ENCODE results near the gene TREML2.

The TREML2 gene

DNA sequence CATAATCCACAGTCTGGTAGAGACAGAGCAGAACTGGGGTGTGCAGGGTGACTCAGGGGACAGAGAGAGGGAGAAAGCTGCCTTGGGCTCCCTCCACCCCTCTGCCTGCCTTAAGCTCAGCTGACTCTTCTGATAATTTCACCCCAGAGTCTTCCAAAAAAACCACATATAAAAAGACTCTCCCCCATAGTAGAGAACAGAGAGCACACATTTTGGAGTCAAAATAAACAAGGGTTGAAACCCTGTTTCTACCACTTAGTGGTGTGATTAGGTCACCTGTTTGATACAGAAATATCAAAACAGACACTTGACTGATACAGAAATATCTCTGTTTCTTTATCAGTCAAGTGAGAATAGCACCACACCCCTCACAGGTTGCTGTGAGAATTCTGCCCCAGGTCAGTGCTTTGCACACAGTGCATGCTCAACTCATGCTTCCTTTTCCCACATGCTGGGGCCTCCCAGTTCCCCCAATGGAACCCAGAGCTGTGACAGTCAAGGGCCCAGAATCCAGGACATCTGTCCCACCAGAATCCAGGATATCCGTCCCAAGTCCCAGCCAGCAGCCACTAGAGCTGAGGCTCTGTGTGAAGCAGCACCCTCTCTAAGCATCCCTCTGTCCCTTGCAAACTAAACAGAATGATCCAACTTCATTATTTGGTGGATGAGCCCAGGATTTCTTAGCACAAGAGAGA is 1.2 kb downstream of the TREML2 start:
- TF ChIP-seq, protein P1, sequence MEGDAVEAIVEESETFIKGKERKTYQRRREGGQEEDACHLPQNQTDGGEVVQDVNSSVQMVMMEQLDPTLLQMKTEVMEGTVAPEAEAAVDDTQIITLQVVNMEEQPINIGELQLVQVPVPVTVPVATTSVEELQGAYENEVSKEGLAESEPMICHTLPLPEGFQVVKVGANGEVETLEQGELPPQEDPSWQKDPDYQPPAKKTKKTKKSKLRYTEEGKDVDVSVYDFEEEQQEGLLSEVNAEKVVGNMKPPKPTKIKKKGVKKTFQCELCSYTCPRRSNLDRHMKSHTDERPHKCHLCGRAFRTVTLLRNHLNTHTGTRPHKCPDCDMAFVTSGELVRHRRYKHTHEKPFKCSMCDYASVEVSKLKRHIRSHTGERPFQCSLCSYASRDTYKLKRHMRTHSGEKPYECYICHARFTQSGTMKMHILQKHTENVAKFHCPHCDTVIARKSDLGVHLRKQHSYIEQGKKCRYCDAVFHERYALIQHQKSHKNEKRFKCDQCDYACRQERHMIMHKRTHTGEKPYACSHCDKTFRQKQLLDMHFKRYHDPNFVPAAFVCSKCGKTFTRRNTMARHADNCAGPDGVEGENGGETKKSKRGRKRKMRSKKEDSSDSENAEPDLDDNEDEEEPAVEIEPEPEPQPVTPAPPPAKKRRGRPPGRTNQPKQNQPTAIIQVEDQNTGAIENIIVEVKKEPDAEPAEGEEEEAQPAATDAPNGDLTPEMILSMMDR (IDR thresholded peaks at IDR 0.05; ENCODE audit: poor library complexity, severe bottlenecking): no peak
- Histone ChIP-seq H3K9me3 (ENCODE audit: severe bottlenecking) (no peaks in the 10 kb centered on the region), H3K27ac (ENCODE audit: poor library complexity, severe bottlenecking) (no peak overlapping the region), H3K27me3 (ENCODE audit: insufficient read depth, poor library complexity, severe bottlenecking) (peaks cover 5% of the 10 kb centered on the region), H3K36me3 (ENCODE audit: low read depth) (no peaks in the 10 kb centered on the region), H3K4me1 (ENCODE audit: insufficient read depth, poor library complexity, severe bottlenecking) (no peaks in the 10 kb centered on the region), H3K4me3 (ENCODE audit: severe bottlenecking) (no peak overlapping the region)
- ATAC-seq (ENCODE audit: low read depth) (no peak), DNase-seq (ENCODE audit: low spot score) (no peak)

DNA sequence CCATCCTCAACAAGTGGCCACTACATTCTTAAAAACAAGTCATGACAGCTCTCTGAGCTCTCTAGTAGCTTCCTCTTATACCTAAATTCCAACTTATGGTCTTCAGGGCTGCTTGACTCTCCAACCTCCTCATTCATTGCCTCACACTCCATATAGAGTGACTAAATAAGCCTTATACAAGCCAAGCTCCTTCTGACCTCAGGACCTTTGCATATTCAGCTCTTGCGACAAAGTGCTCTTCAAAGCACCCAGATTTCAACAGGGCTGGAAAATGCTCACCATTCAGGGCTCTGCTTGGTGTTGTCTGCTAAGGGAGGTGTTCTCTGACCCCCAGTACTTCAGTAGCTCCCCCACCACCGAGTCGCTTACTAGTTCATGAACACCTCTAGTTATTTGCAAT is 3.7 kb downstream of the TREML2 start:
- Histone ChIP-seq H3K9me3 (ENCODE audit: severe bottlenecking) (no peaks in the 10 kb centered on the region), H3K4me3 (ENCODE audit: severe bottlenecking) (no peak overlapping the region), H3K4me1 (ENCODE audit: insufficient read depth, poor library complexity, severe bottlenecking) (no peaks in the 10 kb centered on the region), H3K36me3 (ENCODE audit: low read depth) (no peaks in the 10 kb centered on the region), H3K27me3 (ENCODE audit: insufficient read depth, poor library complexity, severe bottlenecking) (peaks cover 5% of the 10 kb centered on the region), H3K27ac (ENCODE audit: poor library complexity, severe bottlenecking) (no peak overlapping the region)
- no peak for DNase-seq (ENCODE audit: low spot score)
- no peak for ATAC-seq (ENCODE audit: low read depth)
- TF ChIP-seq, protein P1 (IDR thresholded peaks at IDR 0.05; ENCODE audit: poor library complexity, severe bottlenecking): no peak

DNA sequence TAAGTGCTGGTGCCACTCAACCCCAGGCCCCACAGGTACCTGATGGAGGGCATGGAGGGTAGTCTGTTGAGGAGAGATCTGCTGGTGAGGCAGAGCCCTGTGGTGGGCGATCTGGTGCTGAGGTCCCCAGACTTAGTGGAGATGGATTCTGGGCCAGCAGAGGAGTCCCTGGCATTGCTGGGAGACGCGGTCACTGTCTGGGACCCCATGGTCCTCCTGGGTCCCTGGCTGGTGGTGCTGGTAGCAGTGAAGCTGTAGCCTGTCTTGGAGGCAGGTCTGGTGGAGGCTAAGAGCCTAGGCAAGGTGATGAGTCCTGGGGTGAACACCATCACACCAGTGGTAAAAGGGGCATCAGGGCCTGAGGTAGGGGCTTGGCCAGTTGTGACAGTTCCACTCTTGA is 6.6 kb downstream of the TREML2 start:
- peaks cover 5% of the 10 kb centered on the region for H3K27me3 ChIP-seq (ENCODE audit: insufficient read depth, poor library complexity, severe bottlenecking)
- TF ChIP-seq, protein P1 (IDR thresholded peaks at IDR 0.05; ENCODE audit: poor library complexity, severe bottlenecking): no peak
- H3K36me3 ChIP-seq (ENCODE audit: low read depth): no peaks in the 10 kb centered on the region
- no peaks in the 10 kb centered on the region for H3K4me1 ChIP-seq (ENCODE audit: insufficient read depth, poor library complexity, severe bottlenecking)
- DNase-seq (ENCODE audit: low spot score): no peak
- no peak overlapping the region for H3K4me3 ChIP-seq (ENCODE audit: severe bottlenecking)
- no peak for ATAC-seq (ENCODE audit: low read depth)
- no peak overlapping the region for H3K27ac ChIP-seq (ENCODE audit: poor library complexity, severe bottlenecking)
- H3K9me3 ChIP-seq (ENCODE audit: severe bottlenecking): no peaks in the 10 kb centered on the region

DNA sequence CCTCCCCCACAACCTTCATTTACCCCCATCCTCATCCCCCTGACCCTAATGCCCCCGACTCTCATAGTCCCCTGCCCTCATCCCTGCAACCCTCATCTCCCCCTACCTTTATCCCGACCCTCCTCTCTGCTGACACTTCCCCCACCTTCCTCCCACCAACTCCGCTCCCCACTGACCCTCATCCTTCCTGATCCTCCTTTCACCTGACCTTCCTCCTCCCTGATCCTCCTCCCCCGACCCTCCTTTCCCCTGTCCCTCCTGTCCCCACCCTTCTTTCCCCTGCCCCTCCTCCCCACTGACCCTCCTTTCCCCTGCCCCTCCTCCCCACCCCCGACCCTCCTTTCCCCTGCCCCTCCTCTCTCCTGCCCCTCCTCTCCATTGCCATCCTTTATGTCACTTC is 7.1 kb downstream of the TREML2 start:
- H3K9me3 ChIP-seq (ENCODE audit: severe bottlenecking): no peaks in the 10 kb centered on the region
- H3K36me3 ChIP-seq (ENCODE audit: low read depth): no peaks in the 10 kb centered on the region
- DNase-seq (ENCODE audit: low spot score): no peak
- TF ChIP-seq, protein P1 (IDR thresholded peaks at IDR 0.05; ENCODE audit: poor library complexity, severe bottlenecking): no peak
- no peak for ATAC-seq (ENCODE audit: low read depth)
- H3K4me3 ChIP-seq (ENCODE audit: severe bottlenecking): no peak overlapping the region
- H3K27ac ChIP-seq (ENCODE audit: poor library complexity, severe bottlenecking): no peak overlapping the region
- H3K4me1 ChIP-seq (ENCODE audit: insufficient read depth, poor library complexity, severe bottlenecking): no peaks in the 10 kb centered on the region
- H3K27me3 ChIP-seq (ENCODE audit: insufficient read depth, poor library complexity, severe bottlenecking): peaks cover 5% of the 10 kb centered on the region

DNA sequence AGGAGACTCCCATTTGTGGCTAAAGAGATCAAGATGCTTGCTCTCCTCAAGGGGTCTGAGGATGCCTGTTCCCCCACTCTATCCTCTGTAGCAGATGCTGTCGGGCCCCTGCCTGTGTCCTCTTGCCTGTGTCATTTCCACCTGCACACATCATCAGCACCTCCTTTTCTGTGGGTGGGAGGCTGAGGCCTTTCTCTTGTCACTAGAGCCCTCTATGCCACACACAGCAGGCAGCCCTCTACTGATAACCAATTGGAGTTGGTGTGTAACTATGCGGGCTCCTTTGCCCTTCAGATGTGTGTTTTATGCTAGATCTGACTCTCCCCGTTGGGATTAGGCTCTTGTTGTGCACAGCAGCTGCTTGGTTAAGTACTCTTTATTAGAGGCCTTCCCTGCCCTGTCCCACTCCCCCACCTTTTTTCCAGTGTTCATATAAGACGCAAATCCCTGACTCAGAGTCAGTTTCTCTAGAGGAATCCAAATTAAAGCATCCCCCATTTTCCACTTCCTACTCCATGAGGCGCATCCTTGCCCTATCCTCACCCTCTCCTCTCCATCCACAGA is 7.7 kb downstream of the TREML2 start:
- Histone ChIP-seq H3K27ac (ENCODE audit: poor library complexity, severe bottlenecking) (no peak overlapping the region), H3K9me3 (ENCODE audit: severe bottlenecking) (no peaks in the 10 kb centered on the region), H3K27me3 (ENCODE audit: insufficient read depth, poor library complexity, severe bottlenecking) (peaks cover 5% of the 10 kb centered on the region), H3K36me3 (ENCODE audit: low read depth) (no peaks in the 10 kb centered on the region), H3K4me1 (ENCODE audit: insufficient read depth, poor library complexity, severe bottlenecking) (no peaks in the 10 kb centered on the region), H3K4me3 (ENCODE audit: severe bottlenecking) (no peak overlapping the region)
- ATAC-seq (ENCODE audit: low read depth): no peak
- TF ChIP-seq, protein P1 (IDR thresholded peaks at IDR 0.05; ENCODE audit: poor library complexity, severe bottlenecking): no peak
- DNase-seq (ENCODE audit: low spot score): no peak
